Lower leg skin (tissue), 3 donors: Measurements from ENCODE around the gene MYRIP.
"Not testable (repeated sequence)": the region's sequence is repeated elsewhere in the genome, so short reads cannot be mapped to it uniquely, and the experiment has no call there.

ENCODE experiments used
- CTCF ChIP-seq, 3 donors: fragments of 450-650 bp; IDR thresholded peaks; one replicate each; pipeline ENCODE4 v1.5.1; 2016; ENCODE audit warnings: antibody characterized with exemption in 3 of 3, mild to moderate bottlenecking in 3 of 3, moderate library complexity in 2 of 3
- POLR2A ChIP-seq, 2 donors: fragments of 450-650 bp; IDR thresholded peaks; one replicate each; pipeline ENCODE4 v1.6.1; 2016 to 2017; ENCODE audit warnings: antibody characterized with exemption in 2 of 2, mild to moderate bottlenecking in 1 of 2, moderate library complexity in 1 of 2

GRCh38 chr3:40084424-40084823 lies 275.0 kb downstream of the MYRIP start:
- TF ChIP-seq CTCF, POLR2A (IDR thresholded peaks at IDR 0.05): not testable (repeated sequence)
